Measurements from ENCODE around the gene DAB1.

The DAB1 gene

GRCh38 chr1:57451516-57451915 lies 27.7 kb upstream of the DAB1 start:
- Histone ChIP-seq H3K27ac (no peak overlapping the region), H3K4me3 (ENCODE audit: low read depth, low read length) (no peak overlapping the region), H3K9ac (no peak overlapping the region), H2AFZ (no peak overlapping the region), H3K4me2 (ENCODE audit: low read length) (no peak overlapping the region), H3K36me3 (ENCODE audit: control insufficient read depth, insufficient read depth, low read length) (no peaks in the 10 kb centered on the region), H3K27me3 (ENCODE audit: control insufficient read depth, insufficient read depth, low read length) (no peaks in the 10 kb centered on the region), H3K9me3 (ENCODE audit: control insufficient read depth, low read length) (no peaks in the 10 kb centered on the region), H3K79me2 (no peaks in the 10 kb centered on the region), H3K4me1 (no peaks in the 10 kb centered on the region)
- TF ChIP-seq CTCF (IDR thresholded peaks at IDR 0.05): no peak

- Histone ChIP-seq H2AFZ (no peak overlapping the region), H3K4me2 (ENCODE audit: low read length) (no peak overlapping the region), H3K27me3 (ENCODE audit: control insufficient read depth, insufficient read depth, low read length) (no peaks in the 10 kb centered on the region), H3K4me1 (no peaks in the 10 kb centered on the region), H3K36me3 (ENCODE audit: control insufficient read depth, insufficient read depth, low read length) (no peaks in the 10 kb centered on the region), H3K27ac (no peak overlapping the region), H3K4me3 (ENCODE audit: low read depth, low read length) (no peak overlapping the region), H3K9ac (no peak overlapping the region), H3K79me2 (no peaks in the 10 kb centered on the region), H3K9me3 (ENCODE audit: control insufficient read depth, low read length) (no peaks in the 10 kb centered on the region)
- no peak for TF ChIP-seq CTCF (IDR thresholded peaks at IDR 0.05)
These were observed 27.1 kb upstream of the DAB1 start for GRCh38 chr1:57450981-57451380.

- no peak for TF ChIP-seq CTCF (IDR thresholded peaks at IDR 0.05)
- Histone ChIP-seq H2AFZ (no peak overlapping the region), H3K9ac (no peak overlapping the region), H3K4me1 (no peaks in the 10 kb centered on the region), H3K4me2 (ENCODE audit: low read length) (no peak overlapping the region), H3K36me3 (ENCODE audit: control insufficient read depth, insufficient read depth, low read length) (no peaks in the 10 kb centered on the region), H3K27me3 (ENCODE audit: control insufficient read depth, insufficient read depth, low read length) (no peaks in the 10 kb centered on the region), H3K9me3 (ENCODE audit: control insufficient read depth, low read length) (no peaks in the 10 kb centered on the region), H3K4me3 (ENCODE audit: low read depth, low read length) (no peak overlapping the region), H3K27ac (no peak overlapping the region), H3K79me2 (no peaks in the 10 kb centered on the region)
These were observed 23.7 kb upstream of the DAB1 start for GRCh38 chr1:57447551-57447950.

- Histone ChIP-seq H3K36me3 (ENCODE audit: control insufficient read depth, insufficient read depth, low read length) (no peaks in the 10 kb centered on the region), H2AFZ (no peak overlapping the region), H3K4me3 (ENCODE audit: low read depth, low read length) (no peak overlapping the region), H3K9me3 (ENCODE audit: control insufficient read depth, low read length) (no peaks in the 10 kb centered on the region), H3K79me2 (no peaks in the 10 kb centered on the region), H3K27me3 (ENCODE audit: control insufficient read depth, insufficient read depth, low read length) (no peaks in the 10 kb centered on the region), H3K9ac (no peak overlapping the region), H3K4me2 (ENCODE audit: low read length) (no peak overlapping the region), H3K4me1 (no peaks in the 10 kb centered on the region), H3K27ac (no peak overlapping the region)
- no peak for TF ChIP-seq CTCF (IDR thresholded peaks at IDR 0.05)
These were observed 19.1 kb upstream of the DAB1 start for GRCh38 chr1:57443004-57443403.

GRCh38 chr1:57440096-57440495 lies 16.2 kb upstream of the DAB1 start:
- Histone ChIP-seq H2AFZ (no peak overlapping the region), H3K4me1 (no peaks in the 10 kb centered on the region), H3K4me2 (ENCODE audit: low read length) (no peak overlapping the region), H3K9ac (no peak overlapping the region), H3K79me2 (no peaks in the 10 kb centered on the region), H3K27me3 (ENCODE audit: control insufficient read depth, insufficient read depth, low read length) (no peaks in the 10 kb centered on the region), H3K4me3 (ENCODE audit: low read depth, low read length) (no peak overlapping the region), H3K27ac (no peak overlapping the region), H3K9me3 (ENCODE audit: control insufficient read depth, low read length) (no peaks in the 10 kb centered on the region), H3K36me3 (ENCODE audit: control insufficient read depth, insufficient read depth, low read length) (no peaks in the 10 kb centered on the region)
- TF ChIP-seq CTCF (IDR thresholded peaks at IDR 0.05): no peak
